HG03469 (cell line): ENCODE results near the gene ULBP3.
"Not testable (repeated sequence)": the region's sequence is repeated elsewhere in the genome, so short reads cannot be mapped to it uniquely, and the experiment has no call there.

Experiments
- ATAC-seq: cut with Tn5 transposase; IDR thresholded peaks from one replicate; pipeline ENCODE4 v1.9.1; 2021; ENCODE audit warnings: mild to moderate bottlenecking, moderate library complexity, moderate number of reproducible peaks; ENCODE audit not compliant: unreplicated experiment

ULBP3 gene

GRCh38 chr6:150076196-150076893, 7.4 kb upstream of the ULBP3 start:
- ATAC-seq = no peak

GRCh38 chr6:150075034-150075421, 6.1 kb upstream of the ULBP3 start:
- ATAC-seq = no peak

- not testable (repeated sequence) for ATAC-seq
Observed at GRCh38 chr6:150074396-150075033, 5.6 kb upstream of the ULBP3 start.

- ATAC-seq = no peak
Observed at GRCh38 chr6:150072201-150072600, 3.3 kb upstream of the ULBP3 start.

GRCh38 chr6:150070236-150070818, 1.4 kb upstream of the ULBP3 start:
- ATAC-seq = no peak

- no peak for ATAC-seq
Observed at GRCh38 chr6:150069706-150070105, 785 bp upstream of the ULBP3 start.

- no peak for ATAC-seq
Observed at GRCh38 chr6:150068151-150068550, 770 bp downstream of the ULBP3 start.

GRCh38 chr6:150065083-150065482, 3.8 kb downstream of the ULBP3 start:
- no peak for ATAC-seq

- ATAC-seq = no peak
Observed at GRCh38 chr6:150063640-150064039, 5.3 kb downstream of the ULBP3 start.

GRCh38 chr6:150059973-150060372, 8.9 kb downstream of the ULBP3 start:
- ATAC-seq = not testable (repeated sequence)

GRCh38 chr6:150058986-150059385, 9.9 kb downstream of the ULBP3 start:
- ATAC-seq = no peak

GRCh38 chr6:150058231-150058792, 10.6 kb downstream of the ULBP3 start:
- ATAC-seq = no peak

- no peak for ATAC-seq
Observed at GRCh38 chr6:150057501-150057951, 11.4 kb downstream of the ULBP3 start.

- no peak for ATAC-seq
Observed at GRCh38 chr6:150056916-150057315, 12.0 kb downstream of the ULBP3 start.

- ATAC-seq = no peak
Observed at GRCh38 chr6:150056156-150056555, 12.8 kb downstream of the ULBP3 start.

GRCh38 chr6:150055131-150055530, 13.8 kb downstream of the ULBP3 start:
- no peak for ATAC-seq

GRCh38 chr6:150053450-150053849, 15.5 kb downstream of the ULBP3 start:
- ATAC-seq = no peak

GRCh38 chr6:150050846-150051245, 18.1 kb downstream of the ULBP3 start:
- ATAC-seq = no peak

GRCh38 chr6:150048099-150048498, 20.8 kb downstream of the ULBP3 start:
- no peak for ATAC-seq

GRCh38 chr6:150046943-150047342, 22.0 kb downstream of the ULBP3 start:
- no peak for ATAC-seq

- ATAC-seq = no peak
Observed at GRCh38 chr6:150044621-150045145, 24.2 kb downstream of the ULBP3 start.
